ENCODE measurements around the gene PLEKHA8.

Gene PLEKHA8

GRCh38 chr7:30148426-30148825 is 120.2 kb downstream of the PLEKHA8 start:
- no peak for DNase-seq

GRCh38 chr7:30148951-30149459 is 120.8 kb downstream of the PLEKHA8 start:
- DNase-seq: peak; percentile 23

GRCh38 chr7:30149640-30150272 is 121.5 kb downstream of the PLEKHA8 start:
- no peak for DNase-seq

- DNase-seq: no peak
Measured at GRCh38 chr7:30150711-30151110, 122.5 kb downstream of the PLEKHA8 start.

GRCh38 chr7:30154111-30154587 is 125.9 kb downstream of the PLEKHA8 start:
- no peak for DNase-seq

- DNase-seq: no peak
Measured at GRCh38 chr7:30155481-30155880, 127.3 kb downstream of the PLEKHA8 start.

GRCh38 chr7:30157204-30157603 is 129.0 kb downstream of the PLEKHA8 start:
- DNase-seq: no peak

- no peak for DNase-seq
Measured at GRCh38 chr7:30159163-30159562, 131.0 kb downstream of the PLEKHA8 start.

- no peak for DNase-seq
Measured at GRCh38 chr7:30159698-30160143, 131.5 kb downstream of the PLEKHA8 start.

GRCh38 chr7:30160329-30160728 is 132.1 kb downstream of the PLEKHA8 start:
- no peak for DNase-seq

- DNase-seq: no peak
Measured at GRCh38 chr7:30162133-30162532, 133.9 kb downstream of the PLEKHA8 start.

GRCh38 chr7:30162622-30163124 is 134.5 kb downstream of the PLEKHA8 start:
- DNase-seq: no peak

GRCh38 chr7:30163231-30163894 is 135.2 kb downstream of the PLEKHA8 start:
- no peak for DNase-seq

GRCh38 chr7:30164567-30164966 is 136.4 kb downstream of the PLEKHA8 start:
- DNase-seq: no peak

- DNase-seq: no peak
Measured at GRCh38 chr7:30165590-30165989, 137.4 kb downstream of the PLEKHA8 start.

GRCh38 chr7:30166155-30166840 is 138.1 kb downstream of the PLEKHA8 start:
- no peak for DNase-seq

- DNase-seq: no peak
Measured at GRCh38 chr7:30166841-30167235, 138.6 kb downstream of the PLEKHA8 start.

GRCh38 chr7:30167901-30168300 is 139.7 kb downstream of the PLEKHA8 start:
- no peak for DNase-seq

- DNase-seq: no peak
Measured at GRCh38 chr7:30168835-30169573, 140.8 kb downstream of the PLEKHA8 start.

- no peak for DNase-seq
Measured at GRCh38 chr7:30169579-30169978, 141.4 kb downstream of the PLEKHA8 start.

- no peak for DNase-seq
Measured at GRCh38 chr7:30170476-30171205, 142.4 kb downstream of the PLEKHA8 start.

Measured in activated CD8-positive, alpha-beta memory T cell treated with anti-CD3 and anti-CD28 coated beads, Interleukin-2, amount 50 U/mL, for 4 hours (primary cell).